ENCODE data around the gene MRI1.

Gene MRI1

DNA sequence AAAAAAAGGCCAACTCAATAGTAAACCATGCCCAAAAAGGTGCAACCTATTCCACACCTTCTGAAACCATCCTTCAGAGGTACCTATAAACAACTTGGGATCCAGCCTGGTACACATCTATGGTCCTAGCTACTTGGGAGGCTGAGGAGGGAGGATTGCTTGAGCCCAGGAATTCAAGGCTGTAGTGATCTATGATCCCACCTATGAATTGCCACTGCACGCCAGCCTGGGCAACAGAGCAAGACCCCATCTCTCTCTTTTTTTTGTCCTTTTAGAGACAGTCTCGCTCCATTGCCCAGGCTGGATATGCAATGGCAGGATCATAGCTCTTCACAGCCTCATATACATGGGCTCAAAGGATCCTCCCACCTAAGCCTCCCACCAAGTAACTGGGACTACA lies 57.0 kb downstream of the MRI1 start:
- DNase-seq (ENCODE audit: low spot score) (no peak), FAIRE-seq (no peak)

DNA sequence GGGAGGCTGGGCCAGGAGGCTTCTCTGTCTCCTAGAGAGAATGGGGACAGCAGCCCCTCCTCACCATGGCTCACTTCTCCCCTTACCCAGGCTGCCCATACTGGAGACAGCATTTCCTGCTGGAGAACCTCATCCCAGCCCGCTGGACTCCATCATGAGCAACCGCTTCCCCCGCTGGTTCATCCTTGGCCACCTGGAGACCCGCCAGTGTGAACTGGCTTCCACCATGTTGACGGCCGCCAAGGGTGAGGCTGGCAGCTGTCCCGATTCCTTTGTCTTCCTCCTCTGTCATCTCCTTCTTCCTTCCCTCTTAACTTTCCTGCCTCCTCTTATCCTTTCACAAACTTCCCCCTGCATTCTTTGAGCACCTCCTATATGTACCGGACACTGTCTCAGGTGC lies 58.9 kb downstream of the MRI1 start:
- DNase-seq (ENCODE audit: low spot score) (no peak), FAIRE-seq (no peak)

Data from RCC 7860 (cell line).